NCI-H82 treated with DMSO at 0.1 percent for 48 hours (cell line): ENCODE measurements around the gene RAD17.
"Not testable (repeated sequence)": the region's sequence is repeated elsewhere in the genome, so short reads cannot be mapped to it uniquely, and the experiment has no call there.

Source experiments
- DNase-seq: peaks from one replicate; lab custom pipeline; 2025; ENCODE audit not compliant: unreplicated experiment; lab: John Stamatoyannopoulos, UW

RAD17 gene

GRCh38 chr5:69454460-69455249 is 85.0 kb downstream of the RAD17 start:
- DNase-seq = no peak

GRCh38 chr5:69455428-69455988 is 85.9 kb downstream of the RAD17 start:
- not testable (repeated sequence) for DNase-seq

- DNase-seq = no peak
These were observed 92.6 kb downstream of the RAD17 start for GRCh38 chr5:69462170-69462569.
